ENCODE measurements around the gene DIDO1. TPM values are rescaled to one million over a fixed set of nuclear protein-coding genes. Genes with fewer than 3 reads are reported as not detected.

The DIDO1 gene
- total and polyA plus RNA-seq, 2 of the 13 experiments (the other 11 are each of a cell fraction or from before 2014, with no cell fraction given) = 75.0 to 75.1 TPM

DNA sequence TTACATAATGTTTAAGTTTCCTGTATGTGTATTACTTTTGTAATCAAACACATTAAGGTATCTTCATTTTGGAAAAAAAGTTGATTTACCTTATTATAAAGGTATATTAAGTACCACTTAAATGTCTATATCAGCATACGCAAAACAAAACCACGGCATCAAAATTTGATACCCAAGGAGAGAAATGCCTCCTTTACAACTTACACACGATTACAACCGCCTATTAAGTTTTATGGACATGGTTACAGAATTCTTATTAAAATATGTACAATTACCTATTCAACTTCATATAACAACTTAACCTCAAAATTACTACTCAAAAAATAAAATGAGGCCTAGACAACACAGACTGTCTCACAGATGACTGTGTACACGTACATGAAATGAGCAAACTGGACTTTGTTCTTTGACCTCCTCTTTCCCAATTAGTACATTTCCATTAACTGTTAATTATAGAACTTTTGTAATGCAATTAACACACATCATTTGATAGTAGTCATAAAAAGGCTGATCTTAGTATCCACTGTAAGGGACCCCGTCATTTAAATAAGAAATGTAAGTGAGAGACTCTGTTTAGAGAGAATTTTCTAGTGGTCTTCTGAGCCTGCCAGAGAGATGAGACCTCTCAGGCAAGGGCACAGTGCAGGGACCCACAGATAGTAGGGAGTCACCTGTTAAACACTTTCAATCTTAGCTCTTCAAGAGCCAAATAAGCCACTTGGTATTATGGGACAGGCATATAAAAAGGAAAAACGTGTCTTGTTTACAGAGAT lies 2.5 kb downstream of the DIDO1 start (continued):
- TF ChIP-seq ZIK1 (CRISPR knock-in tag; IDR thresholded peaks at IDR 0.05; ENCODE audit: borderline replicate concordance, low read depth) = no peak
- TF ChIP-seq, protein P1, sequence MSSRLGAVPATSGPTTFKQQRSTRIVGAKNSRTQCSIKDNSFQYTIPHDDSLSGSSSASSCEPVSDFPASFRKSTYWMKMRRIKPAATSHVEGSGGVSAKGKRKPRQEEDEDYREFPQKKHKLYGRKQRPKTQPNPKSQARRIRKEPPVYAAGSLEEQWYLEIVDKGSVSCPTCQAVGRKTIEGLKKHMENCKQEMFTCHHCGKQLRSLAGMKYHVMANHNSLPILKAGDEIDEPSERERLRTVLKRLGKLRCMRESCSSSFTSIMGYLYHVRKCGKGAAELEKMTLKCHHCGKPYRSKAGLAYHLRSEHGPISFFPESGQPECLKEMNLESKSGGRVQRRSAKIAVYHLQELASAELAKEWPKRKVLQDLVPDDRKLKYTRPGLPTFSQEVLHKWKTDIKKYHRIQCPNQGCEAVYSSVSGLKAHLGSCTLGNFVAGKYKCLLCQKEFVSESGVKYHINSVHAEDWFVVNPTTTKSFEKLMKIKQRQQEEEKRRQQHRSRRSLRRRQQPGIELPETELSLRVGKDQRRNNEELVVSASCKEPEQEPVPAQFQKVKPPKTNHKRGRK (CRISPR knock-in tag; IDR thresholded peaks at IDR 0.05) = no peak
- TF ChIP-seq, protein P2, sequence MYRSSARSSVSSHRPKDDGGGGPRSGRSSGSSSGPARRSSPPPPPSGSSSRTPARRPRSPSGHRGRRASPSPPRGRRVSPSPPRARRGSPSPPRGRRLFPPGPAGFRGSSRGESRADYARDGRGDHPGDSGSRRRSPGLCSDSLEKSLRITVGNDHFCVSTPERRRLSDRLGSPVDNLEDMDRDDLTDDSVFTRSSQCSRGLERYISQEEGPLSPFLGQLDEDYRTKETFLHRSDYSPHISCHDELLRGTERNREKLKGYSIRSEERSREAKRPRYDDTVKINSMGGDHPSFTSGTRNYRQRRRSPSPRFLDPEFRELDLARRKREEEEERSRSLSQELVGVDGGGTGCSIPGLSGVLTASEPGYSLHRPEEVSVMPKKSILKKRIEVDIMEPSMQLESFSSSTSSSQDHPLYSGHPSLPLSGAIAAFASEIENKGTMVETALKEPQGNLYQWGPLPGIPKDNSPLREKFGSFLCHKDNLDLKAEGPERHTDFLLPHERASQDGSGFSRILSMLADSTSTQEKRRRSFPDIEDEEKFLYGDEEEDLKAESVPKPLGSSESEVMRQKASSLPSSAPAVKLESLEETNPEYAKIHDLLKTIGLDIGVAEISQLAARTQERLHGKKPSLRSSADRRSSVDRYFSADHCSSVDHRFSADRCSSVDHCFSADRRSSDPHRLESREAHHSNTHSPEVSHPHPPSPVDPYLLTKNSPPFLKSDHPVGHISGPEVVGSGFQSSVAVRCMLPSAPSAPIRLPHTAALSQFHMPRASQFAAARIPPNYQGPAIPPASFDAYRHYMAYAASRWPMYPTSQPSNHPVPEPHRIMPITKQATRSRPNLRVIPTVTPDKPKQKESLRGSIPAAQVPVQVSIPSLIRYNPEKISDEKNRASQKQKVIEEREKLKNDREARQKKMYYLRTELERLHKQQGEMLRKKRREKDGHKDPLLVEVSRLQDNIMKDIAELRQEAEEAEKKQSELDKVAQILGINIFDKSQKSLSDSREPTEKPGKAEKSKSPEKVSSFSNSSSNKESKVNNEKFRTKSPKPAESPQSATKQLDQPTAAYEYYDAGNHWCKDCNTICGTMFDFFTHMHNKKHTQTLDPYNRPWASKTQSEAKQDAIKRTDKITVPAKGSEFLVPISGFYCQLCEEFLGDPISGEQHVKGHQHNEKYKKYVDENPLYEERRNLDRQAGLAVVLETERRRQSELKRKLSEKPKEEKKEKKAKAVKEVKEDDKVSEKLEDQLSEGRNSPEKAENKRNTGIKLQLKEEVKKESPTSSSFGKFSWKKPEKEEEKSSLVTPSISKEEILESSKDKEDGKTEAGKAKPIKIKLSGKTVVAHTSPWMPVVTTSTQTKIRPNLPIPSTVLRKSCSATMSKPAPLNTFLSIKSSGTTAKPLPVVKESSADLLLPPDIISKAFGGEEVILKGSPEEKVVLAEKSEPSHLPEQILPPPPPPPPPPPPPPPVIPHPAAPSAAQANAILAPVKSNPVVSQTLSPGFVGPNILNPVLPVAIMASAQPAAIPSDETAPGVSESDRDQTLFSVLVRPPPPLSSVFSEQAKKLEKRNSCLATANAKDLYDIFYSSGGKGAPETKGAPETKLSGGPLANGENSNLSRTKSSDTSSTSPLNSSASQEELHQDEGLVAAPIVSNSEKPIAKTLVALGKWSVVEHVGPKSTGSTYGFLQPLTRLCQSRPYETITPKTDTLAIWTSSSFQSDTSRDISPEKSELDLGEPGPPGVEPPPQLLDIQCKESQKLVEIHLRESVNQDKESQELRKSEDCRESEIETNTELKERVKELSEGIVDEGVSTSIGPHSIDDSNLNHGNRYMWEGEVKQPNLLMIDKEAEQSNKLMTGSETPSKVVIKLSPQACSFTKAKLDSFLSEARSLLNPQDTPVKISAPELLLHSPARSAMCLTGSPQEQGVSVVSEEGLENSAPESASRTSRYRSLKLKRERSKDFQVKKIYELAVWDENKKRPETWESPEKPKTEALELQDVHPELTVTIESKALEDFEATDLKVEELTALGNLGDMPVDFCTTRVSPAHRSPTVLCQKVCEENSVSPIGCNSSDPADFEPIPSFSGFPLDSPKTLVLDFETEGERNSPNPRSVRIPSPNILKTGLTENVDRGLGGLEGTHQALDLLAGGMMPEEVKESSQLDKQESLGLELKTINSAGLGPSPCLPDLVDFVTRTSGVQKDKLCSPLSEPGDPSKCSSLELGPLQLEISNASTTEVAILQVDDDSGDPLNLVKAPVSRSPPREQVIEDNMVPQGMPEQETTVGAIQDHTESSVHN (CRISPR knock-in tag; IDR thresholded peaks at IDR 0.05) = no peak
- TF ChIP-seq, protein P3, sequence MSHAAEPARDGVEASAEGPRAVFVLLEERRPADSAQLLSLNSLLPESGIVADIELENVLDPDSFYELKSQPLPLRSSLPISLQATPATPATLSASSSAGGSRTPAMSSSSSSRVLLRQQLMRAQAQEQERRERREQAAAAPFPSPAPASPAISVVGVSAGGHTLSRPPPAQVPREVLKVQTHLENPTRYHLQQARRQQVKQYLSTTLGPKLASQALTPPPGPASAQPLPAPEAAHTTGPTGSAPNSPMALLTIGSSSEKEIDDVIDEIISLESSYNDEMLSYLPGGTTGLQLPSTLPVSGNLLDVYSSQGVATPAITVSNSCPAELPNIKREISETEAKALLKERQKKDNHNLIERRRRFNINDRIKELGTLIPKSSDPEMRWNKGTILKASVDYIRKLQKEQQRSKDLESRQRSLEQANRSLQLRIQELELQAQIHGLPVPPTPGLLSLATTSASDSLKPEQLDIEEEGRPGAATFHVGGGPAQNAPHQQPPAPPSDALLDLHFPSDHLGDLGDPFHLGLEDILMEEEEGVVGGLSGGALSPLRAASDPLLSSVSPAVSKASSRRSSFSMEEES (CRISPR knock-in tag; IDR thresholded peaks at IDR 0.05) = peak; percentile 46
- no peak for TF ChIP-seq ZNF329 (CRISPR knock-in tag; IDR thresholded peaks at IDR 0.05; ENCODE audit: low read depth)
- TF ChIP-seq, protein P4, sequence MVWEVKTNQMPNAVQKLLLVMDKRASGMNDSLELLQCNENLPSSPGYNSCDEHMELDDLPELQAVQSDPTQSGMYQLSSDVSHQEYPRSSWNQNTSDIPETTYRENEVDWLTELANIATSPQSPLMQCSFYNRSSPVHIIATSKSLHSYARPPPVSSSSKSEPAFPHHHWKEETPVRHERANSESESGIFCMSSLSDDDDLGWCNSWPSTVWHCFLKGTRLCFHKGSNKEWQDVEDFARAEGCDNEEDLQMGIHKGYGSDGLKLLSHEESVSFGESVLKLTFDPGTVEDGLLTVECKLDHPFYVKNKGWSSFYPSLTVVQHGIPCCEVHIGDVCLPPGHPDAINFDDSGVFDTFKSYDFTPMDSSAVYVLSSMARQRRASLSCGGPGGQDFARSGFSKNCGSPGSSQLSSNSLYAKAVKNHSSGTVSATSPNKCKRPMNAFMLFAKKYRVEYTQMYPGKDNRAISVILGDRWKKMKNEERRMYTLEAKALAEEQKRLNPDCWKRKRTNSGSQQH (CRISPR knock-in tag; IDR thresholded peaks at IDR 0.05; ENCODE audit: low read depth) = no peak
- TF ChIP-seq TCF7 (IDR thresholded peaks at IDR 0.05; ENCODE audit: low read depth) = 0 out of 2 replicates have a peak, but pooled peaks have one; percentile 8
- TF ChIP-seq RARG (CRISPR knock-in tag; IDR thresholded peaks at IDR 0.05; ENCODE audit: low read depth) = no peak
- TF ChIP-seq, protein P5, sequence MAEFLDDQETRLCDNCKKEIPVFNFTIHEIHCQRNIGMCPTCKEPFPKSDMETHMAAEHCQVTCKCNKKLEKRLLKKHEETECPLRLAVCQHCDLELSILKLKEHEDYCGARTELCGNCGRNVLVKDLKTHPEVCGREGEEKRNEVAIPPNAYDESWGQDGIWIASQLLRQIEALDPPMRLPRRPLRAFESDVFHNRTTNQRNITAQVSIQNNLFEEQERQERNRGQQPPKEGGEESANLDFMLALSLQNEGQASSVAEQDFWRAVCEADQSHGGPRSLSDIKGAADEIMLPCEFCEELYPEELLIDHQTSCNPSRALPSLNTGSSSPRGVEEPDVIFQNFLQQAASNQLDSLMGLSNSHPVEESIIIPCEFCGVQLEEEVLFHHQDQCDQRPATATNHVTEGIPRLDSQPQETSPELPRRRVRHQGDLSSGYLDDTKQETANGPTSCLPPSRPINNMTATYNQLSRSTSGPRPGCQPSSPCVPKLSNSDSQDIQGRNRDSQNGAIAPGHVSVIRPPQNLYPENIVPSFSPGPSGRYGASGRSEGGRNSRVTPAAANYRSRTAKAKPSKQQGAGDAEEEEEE (CRISPR knock-in tag; IDR thresholded peaks at IDR 0.05; ENCODE audit: borderline replicate concordance) = no peak
- TF ChIP-seq IRX3 (CRISPR knock-in tag; IDR thresholded peaks at IDR 0.05; ENCODE audit: borderline replicate concordance, low read depth) = no peak
- TF ChIP-seq, protein P6, sequence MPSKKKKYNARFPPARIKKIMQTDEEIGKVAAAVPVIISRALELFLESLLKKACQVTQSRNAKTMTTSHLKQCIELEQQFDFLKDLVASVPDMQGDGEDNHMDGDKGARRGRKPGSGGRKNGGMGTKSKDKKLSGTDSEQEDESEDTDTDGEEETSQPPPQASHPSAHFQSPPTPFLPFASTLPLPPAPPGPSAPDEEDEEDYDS (CRISPR knock-in tag; IDR thresholded peaks at IDR 0.05) = peak; percentile 41; the same call in 1 of the 2 replicates
- TF ChIP-seq RBFOX2 (IDR thresholded peaks at IDR 0.05; ENCODE audit: low read depth, low read length) = 0 out of 2 replicates have a peak, but pooled peaks have one; percentile 41

Data from HepG2 (cell line).